Mesangial cell (primary cell): ENCODE measurements around the gene BRI3BP. TPM values are rescaled to one million over a fixed set of nuclear protein-coding genes. Genes with fewer than 3 reads are reported as not detected.

Experiments used
- total RNA-seq: library from RNA; depleted of rRNA; stranded (reverse); fragments of >200 nt; gene quantifications from 2 replicates; pipeline ENCODE4 v1.2.3, GENCODE V29; 2015

Gene BRI3BP, protein sequence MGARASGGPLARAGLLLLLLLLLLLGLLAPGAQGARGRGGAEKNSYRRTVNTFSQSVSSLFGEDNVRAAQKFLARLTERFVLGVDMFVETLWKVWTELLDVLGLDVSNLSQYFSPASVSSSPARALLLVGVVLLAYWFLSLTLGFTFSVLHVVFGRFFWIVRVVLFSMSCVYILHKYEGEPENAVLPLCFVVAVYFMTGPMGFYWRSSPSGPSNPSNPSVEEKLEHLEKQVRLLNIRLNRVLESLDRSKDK
- total RNA-seq = 3.9 and 14.2 TPM in 2 replicates

GRCh38 chr12:124993626-124994436 is at the start of gene BRI3BP:
Gene BRI3BP, plus strand, starts transcription at chr12:124993645. Its CDS starts 146 bp downstream, at chr12:124993791.

DNA sequence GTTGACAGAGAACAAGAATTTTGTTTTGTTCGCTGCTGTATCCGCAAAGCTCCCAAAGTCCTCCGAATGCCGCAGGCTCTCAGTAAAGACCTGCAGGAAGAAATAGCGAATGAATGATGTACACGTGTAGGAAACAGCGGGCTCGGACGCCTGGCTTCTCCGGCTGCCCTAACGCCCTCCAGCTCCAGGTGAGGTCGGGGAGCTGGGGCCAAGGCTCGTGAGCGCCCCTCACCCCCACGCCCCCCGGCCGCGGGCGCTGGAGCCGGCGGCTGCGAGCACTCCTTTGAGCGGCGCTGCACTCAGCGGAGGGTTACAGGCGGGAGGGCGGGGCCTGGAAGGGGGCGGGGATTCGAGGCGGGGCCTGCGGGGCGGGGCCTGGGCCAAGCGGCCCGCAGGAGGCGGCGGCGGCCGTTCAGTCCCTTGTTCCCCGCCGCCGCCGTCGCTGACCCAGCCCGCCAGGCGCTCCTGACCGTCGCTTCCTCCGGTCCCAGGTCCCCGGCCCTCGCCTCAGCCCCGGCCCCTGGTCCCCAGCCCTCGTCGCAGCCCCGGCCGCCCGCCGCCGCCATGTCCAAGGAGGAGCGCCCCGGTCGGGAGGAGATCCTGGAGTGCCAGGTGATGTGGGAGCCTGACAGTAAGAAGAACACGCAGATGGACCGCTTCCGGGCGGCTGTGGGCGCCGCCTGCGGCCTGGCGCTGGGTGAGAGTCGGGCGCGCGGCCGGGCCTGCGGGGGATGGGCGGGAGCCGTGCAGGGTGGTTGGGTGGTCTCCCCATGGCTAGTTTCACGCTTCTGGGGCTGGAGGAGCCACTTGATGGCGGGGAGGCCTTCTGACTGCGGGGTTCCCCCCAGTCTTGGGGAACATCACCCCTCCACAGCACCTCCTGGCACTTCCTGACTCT is 71.8 kb downstream of the BRI3BP start, which contains the start of gene AACS:
Gene AACS (plus strand): TSS at position 415 of the 898 bp plus-strand sequence. CDS start 150 bp downstream, at position 565.

Other genes with a start within 250 kb of the BRI3BP start
- 66.5 and 79.2 TPM in 2 replicates for gene SCARB1, start 129.8 kb upstream of the BRI3BP start, total RNA-seq
- gene UBC, start 79.0 kb upstream of the BRI3BP start, total RNA-seq = 737 and 905 TPM in 2 replicates
- gene DHX37, start 4.5 kb upstream of the BRI3BP start, total RNA-seq = 12.2 and 18.9 TPM in 2 replicates
- gene AACS, start 71.8 kb downstream of the BRI3BP start, total RNA-seq = 32.7 and 36.3 TPM in 2 replicates
- gene TMEM132B, start 192.7 kb downstream of the BRI3BP start, total RNA-seq = under 0.01 and 1.3 TPM in 2 replicates